ENCODE results near the gene SHISA4. TPM values are rescaled to one million over a fixed set of nuclear protein-coding genes. Genes with fewer than 3 reads are reported as not detected.

SHISA4 gene
- total RNA-seq, 1 donor from 2014 or later, result 7.8 TPM

DNA sequence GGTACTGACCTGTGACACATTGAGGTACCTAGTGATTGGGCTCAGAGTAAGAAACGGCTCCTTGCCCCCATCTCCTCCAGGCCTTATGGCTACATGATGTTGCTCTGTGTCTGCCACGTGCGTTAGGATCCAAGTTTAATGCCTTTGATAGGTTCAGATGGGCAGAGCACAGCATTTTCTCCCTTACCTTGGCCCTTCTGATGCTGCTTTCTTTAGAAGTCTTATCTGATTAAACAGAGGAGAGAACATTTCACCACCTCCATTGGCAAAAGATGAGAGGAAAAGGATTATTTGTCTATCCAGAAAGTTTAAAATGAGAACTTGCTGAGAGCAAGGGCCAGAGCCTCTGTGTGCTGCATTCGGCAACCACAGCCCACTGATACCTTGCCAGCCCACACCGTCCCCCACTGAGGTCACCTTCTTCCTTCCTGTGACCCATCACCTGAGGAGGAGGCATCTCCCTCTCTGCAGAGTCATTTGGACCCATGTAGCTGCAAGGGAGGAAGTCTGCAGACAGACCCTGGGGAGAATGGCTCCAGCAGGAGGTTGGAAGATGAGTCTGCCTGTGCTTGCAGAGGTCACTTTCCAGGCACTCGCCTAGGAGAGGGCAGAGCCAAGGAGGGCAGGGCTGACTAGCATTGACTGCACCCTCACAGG, 16.7 kb downstream of the SHISA4 start:
- no peak for ATAC-seq
- intact Hi-C loops (cut with DNase I), result no loop called here
- DNase-seq, result no peak

DNA sequence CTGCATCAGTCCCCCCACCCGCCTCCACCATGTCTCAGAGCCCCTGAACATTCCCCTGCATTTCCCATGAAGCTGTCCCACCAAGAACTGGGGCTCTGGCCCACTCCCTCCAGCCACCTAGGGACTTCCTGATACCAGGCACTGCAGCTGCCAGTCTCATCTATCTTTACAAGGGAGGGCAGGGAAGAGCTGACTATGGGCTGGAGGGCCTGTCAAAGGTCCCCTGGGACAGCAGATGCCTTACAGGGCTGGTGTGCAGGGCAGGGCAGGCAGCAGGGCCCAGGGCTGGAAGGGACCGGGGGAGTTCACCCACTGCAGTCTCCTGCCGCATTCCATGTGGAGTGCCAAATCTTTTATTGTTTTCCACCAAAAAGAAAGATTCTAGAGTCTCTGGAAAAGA, 17.6 kb downstream of the SHISA4 start:
- Histone ChIP-seq H3K36me3 (no peaks in the 10 kb centered on the region), H3K4me1 (no peaks in the 10 kb centered on the region), H3K4me3 (no peak overlapping the region), H3K27me3 (ENCODE audit: low read depth) (no peaks in the 10 kb centered on the region), H3K9me3 (no peaks in the 10 kb centered on the region), H3K27ac (no peak overlapping the region)
- TF ChIP-seq, protein P1, sequence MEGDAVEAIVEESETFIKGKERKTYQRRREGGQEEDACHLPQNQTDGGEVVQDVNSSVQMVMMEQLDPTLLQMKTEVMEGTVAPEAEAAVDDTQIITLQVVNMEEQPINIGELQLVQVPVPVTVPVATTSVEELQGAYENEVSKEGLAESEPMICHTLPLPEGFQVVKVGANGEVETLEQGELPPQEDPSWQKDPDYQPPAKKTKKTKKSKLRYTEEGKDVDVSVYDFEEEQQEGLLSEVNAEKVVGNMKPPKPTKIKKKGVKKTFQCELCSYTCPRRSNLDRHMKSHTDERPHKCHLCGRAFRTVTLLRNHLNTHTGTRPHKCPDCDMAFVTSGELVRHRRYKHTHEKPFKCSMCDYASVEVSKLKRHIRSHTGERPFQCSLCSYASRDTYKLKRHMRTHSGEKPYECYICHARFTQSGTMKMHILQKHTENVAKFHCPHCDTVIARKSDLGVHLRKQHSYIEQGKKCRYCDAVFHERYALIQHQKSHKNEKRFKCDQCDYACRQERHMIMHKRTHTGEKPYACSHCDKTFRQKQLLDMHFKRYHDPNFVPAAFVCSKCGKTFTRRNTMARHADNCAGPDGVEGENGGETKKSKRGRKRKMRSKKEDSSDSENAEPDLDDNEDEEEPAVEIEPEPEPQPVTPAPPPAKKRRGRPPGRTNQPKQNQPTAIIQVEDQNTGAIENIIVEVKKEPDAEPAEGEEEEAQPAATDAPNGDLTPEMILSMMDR (IDR thresholded peaks at IDR 0.05), result no peak
- no peak for ATAC-seq
- no peak for DNase-seq
- intact Hi-C loops (cut with DNase I), result no loop called here

More for the DNA sequence above, 16.7 kb downstream of the SHISA4 start:
- Histone ChIP-seq H3K36me3 (no peaks in the 10 kb centered on the region), H3K27ac (peak overlapping the region; percentile 51), H3K9me3 (no peaks in the 10 kb centered on the region), H3K4me1 (no peaks in the 10 kb centered on the region), H3K4me3 (no peak overlapping the region), H3K27me3 (ENCODE audit: low read depth) (no peaks in the 10 kb centered on the region)
- TF ChIP-seq, protein P1 (IDR thresholded peaks at IDR 0.05), result no peak

DNA sequence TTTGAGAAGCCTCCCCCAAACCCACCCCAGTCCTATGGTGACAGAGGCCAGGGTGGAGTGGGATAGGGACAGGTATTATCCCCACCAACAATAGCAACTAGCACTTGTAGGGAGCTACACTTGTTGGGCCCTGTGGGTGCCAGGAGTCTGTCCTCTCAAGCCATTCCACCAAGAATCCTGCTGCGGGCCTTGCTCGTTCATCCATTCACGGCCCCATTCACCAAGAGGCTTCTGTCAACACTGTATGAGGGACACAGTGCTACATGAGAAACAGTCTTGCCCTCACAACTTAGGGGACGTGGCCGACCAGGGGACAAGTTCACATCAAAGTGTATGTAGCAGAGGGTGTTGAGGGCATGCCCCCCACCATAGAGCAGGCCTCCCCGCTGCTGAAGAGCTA, 18.9 kb downstream of the SHISA4 start:
- Histone ChIP-seq H3K9me3 (no peaks in the 10 kb centered on the region), H3K36me3 (no peaks in the 10 kb centered on the region), H3K4me3 (no peak overlapping the region), H3K4me1 (no peaks in the 10 kb centered on the region), H3K27ac (no peak overlapping the region), H3K27me3 (ENCODE audit: low read depth) (no peaks in the 10 kb centered on the region)
- no peak for ATAC-seq
- TF ChIP-seq, protein P1 (IDR thresholded peaks at IDR 0.05), result no peak
- DNase-seq, result no peak
- intact Hi-C loops (cut with DNase I), result no loop called here

DNA sequence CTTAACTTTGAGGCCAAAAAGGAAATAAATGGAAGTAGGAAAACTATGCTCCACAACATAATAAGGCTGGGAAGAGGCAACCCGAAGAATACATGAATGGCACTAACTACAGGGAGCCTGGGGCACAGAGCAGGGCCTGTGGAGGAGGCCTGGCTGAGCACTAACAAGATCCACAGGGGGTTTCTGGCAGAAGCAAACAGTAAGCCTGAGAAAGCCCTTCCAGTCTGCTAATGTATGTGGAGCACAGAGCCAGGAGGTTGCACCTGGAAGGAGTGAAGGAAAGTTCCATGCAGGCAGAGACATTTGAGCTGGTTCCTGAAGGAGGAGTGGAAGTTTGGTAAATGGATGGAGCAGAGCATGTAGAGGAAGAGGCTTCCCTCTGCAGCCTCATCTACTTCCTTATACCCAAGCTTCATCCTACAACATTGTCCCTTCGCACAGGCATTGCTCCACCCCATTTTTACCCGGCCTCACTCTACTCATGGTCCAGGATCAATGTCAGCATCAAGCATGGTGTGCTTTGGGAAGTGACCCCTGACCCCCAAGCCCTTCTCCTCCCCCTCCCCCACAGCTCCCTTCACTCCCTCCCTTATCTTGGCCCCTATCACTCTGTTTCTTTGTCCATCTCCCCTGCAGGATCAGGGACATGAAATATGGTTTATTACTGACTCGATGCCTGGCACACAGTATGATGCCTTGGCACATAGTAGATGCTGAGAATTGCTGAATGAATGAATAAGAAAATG, 23.3 kb downstream of the SHISA4 start:
- Histone ChIP-seq H3K9me3 (no peaks in the 10 kb centered on the region), H3K36me3 (no peaks in the 10 kb centered on the region), H3K4me1 (peaks cover under 1% of the 10 kb centered on the region), H3K4me3 (no peak overlapping the region), H3K27ac (no peak overlapping the region), H3K27me3 (ENCODE audit: low read depth) (no peaks in the 10 kb centered on the region)
- DNase-seq (no peak), ATAC-seq (no peak)
- TF ChIP-seq, protein P1 (IDR thresholded peaks at IDR 0.05), result no peak
- intact Hi-C loops (cut with DNase I), result no loop called here

DNA sequence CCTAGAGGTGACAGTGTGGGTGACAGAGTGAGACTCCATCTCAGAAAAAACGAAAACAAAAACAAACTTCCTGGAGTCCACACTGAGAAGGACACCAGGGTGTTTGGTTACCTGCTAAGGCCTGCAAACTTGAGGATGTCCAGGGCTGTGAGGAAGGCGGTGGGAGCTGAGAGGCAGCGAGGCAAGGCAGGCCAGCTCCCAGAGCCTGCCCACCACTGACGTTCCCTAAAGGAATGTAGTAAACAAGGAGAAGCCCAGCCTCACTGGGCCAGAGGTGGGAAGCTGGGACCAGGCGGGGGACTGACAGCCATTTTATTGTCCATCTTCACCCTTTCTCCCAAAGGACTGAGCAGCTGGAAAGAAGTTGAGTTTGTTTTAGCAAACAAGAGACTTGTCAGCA, 24.1 kb downstream of the SHISA4 start:
- ATAC-seq, result no peak
- intact Hi-C loops (cut with DNase I), result no loop called here
- TF ChIP-seq, protein P1 (IDR thresholded peaks at IDR 0.05), result no peak
- H3K36me3 ChIP-seq, result no peaks in the 10 kb centered on the region
- H3K4me3 ChIP-seq, result no peak overlapping the region
- no peaks in the 10 kb centered on the region for H3K9me3 ChIP-seq
- DNase-seq, result no peak
- no peak overlapping the region for H3K27ac ChIP-seq
- peaks cover 5% of the 10 kb centered on the region for H3K4me1 ChIP-seq
- no peaks in the 10 kb centered on the region for H3K27me3 ChIP-seq (ENCODE audit: low read depth)

Data from lower lobe of right lung (tissue), 2 donors.